Stimulated activated CD4-positive, alpha-beta T cell treated with anti-CD3 and anti-CD28 coated beads, TNF-alpha, amount 100 ng/mL, for 48 hours (primary cell): ENCODE measurements around the gene SLC35F4.

Experiments used
- DNase-seq, 3 donors: peaks; one replicate each; pipeline ENCODE4 v3.0.0-alpha.2; 2020; ENCODE audit warnings: low read depth in 3 of 3

The SLC35F4 gene

DNA sequence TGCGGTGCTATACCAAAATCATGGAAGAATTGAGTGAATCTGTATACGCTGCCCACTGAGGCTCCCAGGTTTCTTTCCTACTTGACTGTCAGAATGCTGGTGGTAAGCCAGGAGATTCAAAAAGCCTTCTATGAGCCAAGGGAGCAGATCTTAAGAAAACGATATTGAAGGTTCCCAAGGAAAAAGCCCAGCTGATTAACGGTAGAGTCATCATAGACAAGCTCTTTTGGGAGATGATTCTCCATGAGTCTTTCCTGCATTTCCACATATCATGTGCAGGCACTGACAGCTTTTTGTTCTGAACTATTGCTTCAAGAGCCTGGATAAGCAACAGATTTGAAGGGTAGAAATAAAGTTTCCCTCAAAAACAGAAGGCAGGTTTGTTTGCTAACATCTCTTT, 17.5 kb downstream of the SLC35F4 start:
- DNase-seq: no peak

DNA sequence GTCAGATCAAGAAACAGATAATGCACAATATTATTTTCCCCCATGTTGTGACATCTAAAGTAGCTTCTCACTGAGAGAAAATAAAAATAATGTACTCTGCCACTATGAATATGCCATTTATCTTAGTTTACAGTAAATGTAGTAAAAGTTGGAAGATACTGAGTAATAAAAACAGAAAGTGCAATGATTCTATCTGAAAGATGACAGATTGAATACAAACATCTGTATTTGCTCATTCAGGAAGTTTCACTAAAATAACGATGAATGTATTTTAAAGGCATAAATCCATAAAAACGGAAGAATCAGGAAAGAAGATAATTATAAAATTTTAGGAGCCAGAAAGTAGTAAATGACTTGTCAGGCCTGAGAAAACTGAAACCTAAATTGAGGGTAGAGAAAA, 18.2 kb downstream of the SLC35F4 start:
- no peak for DNase-seq

DNA sequence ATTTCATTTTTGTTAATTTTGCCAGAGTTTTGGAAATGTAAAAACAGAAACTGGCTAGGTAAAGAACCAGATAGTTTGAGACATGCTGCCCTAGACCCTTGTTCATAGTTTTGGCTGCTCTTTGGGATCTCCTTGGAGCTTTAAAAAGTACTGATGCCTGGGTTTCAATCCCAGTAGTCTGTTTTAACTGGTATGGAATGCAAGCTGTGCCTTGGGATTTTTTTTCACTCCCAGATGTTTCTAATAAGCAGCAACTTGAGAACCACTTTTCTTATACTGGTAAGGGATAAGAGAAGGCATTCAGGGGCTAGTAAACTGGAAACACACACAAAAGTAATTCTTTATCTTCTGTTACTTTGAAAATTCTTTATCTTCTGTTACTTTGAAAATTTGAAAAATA, 18.8 kb downstream of the SLC35F4 start:
- no peak for DNase-seq

DNA sequence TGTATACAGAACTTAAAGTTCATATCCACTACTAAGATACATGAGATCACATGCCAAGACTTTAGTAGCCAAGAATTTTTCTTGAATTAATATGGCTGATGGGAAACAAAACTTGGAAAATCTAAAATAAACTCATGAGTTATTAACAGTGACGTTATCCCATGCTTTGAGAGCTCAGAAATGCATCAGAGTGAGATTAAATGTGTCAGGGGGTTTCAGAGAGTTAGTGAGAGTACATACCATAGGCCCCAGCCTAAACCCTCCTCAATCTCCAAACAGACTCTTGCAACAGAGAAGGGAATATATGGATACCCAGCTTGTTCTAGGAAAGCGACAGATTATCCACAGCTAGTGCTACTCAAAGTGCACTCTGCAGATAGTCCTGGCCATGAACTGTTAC, 19.3 kb downstream of the SLC35F4 start:
- no peak for DNase-seq

DNA sequence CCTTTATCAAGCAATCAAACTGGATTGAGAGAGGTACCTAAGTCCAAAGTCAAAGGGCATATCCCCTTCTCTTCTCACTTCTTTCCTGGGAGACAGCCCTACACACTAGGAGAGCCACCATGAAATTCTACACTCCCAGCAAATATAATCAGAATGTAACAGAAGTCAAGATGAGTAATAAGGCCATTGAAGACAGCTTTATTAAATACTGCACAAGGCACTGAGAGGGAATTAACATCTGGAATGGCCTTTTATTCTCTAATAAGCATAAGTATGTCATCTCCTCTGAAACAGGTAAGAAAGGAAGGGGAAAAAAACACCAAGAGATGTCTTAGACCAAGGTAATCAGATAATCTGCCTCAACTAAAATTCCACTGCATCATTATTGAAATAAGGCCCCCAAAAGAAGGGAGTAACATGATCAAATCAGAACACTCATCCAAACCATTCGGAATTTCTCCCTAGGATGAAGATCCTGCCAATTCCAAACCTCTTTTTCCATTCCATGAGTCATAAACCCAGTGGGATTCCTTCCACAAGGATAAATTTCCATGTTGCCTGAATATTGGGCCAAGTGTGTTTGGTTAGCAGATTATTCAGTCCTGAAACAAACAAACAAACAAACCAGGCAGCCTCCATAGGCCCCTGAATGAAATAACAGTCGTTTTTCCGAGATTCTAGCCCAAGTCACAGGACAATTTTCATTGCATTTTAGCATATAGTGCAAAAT, 19.9 kb downstream of the SLC35F4 start:
- DNase-seq: no peak

DNA sequence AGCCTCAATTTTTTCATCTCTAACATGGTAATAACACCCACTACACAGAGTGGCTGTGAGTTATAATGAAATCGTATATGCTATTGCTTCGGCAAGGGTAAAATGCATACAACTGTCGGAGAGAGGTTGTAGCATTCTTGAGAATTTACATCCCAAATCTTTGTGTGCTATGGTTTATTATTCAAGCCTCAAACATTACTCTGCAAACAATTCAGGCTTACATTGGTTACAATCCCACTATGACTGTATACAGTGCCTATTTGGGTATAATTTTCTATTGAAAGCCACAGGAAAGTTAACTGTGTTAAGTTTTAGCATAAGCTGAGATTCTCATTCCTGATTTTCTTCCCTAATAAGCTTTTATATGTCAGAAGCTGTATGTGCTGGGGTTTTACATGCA, 20.6 kb downstream of the SLC35F4 start:
- no peak for DNase-seq

DNA sequence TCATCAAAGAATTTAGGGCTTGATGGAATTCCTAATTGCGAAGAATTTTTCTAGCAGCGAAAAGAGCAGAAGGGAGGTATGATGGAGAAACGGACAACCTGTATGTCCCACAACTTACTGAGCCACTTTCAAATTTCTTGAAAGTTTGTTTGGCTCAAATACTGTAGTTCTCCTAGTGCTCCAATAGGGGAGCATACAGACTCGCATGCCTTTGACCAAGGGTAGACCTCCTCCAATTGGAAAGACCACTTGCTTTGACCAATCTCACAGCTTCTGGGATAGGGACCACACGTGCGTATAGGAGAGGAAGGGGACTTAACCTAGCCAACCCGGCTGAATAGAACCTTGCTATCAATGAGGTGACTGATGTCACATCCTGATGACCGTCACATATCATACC, 28.6 kb downstream of the SLC35F4 start:
- DNase-seq: no peak

DNA sequence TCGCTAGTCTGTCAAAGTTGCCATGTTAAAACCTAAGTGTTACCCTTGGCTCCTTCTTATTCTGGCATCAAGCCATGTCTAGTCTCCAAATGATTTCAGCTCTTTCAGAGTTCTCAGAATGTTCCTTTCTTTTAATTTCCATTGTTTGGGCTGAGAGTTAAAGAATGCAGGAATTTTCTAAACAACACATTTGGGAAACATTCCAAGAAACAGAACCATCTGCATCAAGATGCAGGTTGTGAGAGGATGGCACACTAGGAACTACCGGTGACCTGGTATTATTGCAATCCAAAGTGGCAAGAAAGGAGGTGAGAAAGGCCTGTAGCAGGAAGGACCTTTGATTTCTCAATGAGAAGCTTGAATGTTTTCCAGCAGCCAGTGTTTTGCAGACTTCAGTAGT, 30.1 kb downstream of the SLC35F4 start:
- no peak for DNase-seq

DNA sequence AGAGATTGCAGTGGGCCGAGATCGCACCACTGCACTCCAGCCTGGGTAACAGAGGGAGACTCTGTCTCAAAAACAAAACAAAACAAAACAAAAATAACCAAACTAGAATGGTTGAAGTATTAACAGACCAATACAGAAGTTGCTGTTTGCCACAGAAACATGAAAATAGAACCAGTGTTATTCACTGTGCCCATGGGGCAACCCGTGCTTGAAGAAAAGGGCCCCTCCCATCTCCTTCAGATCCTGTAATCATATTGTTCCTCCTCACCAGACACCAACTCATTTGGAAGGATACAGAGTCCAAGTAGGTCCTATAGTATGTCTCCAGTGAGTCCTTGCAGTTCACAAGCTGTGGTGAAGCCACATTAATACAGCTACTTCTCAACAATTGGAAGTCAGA, 30.9 kb downstream of the SLC35F4 start:
- DNase-seq: no peak

DNA sequence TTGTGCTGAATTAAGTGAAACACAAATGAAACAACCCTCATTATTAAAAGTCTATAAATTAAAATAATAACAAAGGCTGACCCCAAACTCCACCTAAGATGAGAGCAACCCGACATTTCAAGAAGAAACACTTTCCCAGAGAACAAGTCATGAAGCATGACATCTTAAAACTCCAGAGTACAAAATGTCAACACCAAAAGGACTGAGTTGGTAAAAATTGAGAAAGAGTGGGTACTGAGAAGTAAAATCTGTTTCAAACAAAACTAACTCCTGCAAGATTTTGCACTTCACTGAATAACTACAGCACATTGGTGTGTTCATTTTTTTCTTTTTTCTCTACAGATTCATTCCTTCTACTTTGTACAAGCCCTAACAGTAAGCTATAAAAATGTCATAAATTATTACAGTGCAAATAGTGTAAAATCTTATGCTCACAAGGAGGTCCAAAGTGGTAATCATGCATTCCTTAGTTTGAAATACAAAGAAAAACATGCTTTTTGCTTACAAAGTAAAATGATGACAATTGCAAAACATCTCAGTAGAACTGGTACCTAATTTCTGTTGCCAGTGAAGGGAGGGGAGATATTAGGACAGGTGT, 31.8 kb downstream of the SLC35F4 start:
- DNase-seq: no peak

DNA sequence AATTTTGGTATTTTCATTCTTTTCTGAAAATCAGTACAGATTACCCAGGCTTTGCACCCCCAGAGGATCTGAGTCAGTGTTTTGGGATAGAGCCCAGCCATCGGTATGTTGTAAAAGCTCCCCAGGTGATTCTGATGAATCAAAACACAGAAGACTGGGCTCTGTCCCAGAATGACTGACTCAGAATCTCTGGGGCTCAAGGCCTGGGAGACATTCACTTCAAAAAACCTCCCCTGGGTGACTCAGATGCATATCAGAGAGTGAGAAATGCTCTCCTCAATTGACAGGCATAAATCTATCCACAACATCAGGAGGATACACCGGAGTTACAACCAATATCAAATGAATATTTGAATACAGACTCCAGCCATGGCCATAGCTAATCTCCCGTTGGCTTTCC, 32.6 kb downstream of the SLC35F4 start:
- DNase-seq: no peak

DNA sequence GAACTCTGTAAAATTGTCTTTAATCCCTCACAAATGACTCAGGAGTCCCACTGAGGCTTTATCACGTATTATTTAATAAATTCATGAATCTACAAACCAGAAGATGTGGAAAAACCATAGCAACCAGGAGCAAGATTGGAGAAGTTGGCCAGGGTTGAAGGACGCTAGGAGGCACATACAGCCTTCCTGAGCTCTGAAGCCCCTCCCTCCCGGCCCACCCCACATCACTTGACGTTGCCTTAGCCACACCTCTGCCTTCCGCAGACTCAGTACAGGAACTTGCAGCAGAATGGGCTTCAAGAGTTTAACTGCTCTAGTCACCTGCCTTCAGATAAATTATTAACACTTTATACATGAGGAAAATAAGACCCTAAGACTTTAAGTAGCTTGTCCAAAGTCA, 33.9 kb downstream of the SLC35F4 start:
- DNase-seq: no peak

DNA sequence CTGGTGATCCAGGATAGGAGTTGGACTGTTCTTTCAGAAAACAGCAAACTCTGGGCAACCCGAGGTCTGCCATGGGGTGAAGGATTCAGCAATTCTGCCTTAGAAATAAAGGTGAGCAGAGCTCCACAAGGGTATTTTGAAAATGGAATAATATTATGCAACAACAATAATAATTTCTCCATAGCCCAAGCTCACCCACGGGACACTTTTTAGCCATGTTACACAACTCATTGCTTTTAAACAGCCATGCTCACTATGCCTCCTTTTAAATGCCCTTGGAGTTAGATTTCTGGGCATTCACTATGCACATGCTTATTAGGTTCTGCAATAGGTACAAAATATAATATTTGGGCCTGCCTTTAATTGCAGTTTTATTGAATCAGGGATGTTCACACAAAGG, 37.2 kb downstream of the SLC35F4 start:
- DNase-seq: no peak

DNA sequence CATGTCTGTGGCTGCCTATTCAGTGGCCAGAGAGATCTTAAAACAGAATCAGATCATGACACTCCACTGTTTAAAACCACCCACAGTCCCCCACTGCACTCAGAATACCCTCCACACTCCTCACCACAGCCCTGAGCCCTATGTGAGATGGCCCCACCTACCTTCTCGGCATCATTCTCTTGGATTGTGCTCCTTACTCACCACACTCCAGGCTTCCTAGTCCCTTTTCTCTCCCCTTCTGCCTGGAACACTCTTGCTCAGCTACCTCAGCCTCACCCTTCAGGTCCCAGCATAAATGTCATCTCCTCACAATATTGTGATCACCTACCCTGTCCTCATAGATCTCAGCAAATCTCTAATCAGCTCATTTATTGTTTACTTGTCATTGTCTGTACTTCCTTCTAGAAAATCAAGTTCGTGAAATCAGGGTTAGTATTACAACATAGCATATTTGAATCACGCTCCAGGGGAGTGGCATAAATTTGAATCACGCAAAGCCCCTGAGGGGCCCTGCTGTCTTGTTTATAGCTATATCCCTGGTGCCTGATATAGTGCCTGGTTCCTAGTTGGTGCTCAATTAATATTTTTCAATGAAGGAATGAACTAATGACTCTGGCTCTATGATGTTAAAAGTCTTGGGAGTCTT, 42.8 kb downstream of the SLC35F4 start:
- DNase-seq: no peak

DNA sequence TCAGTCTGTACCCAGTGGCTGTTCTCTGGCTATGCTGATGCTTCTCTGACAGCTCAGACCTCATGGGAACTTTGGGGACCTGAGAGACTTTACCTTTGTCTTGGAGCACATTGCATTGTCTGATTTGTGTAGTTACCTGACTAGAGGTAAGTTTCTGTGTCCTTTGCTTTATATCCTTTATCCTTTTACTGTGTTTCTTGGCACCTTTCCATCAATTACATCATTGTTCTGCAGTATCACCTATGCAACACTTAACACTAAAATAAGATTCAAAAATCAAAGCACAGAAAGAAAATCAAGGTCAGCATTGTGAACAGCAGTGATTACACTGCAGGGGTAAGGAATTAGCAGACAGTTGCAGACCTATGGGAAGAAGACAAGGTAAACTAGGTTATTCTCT, 43.8 kb downstream of the SLC35F4 start:
- no peak for DNase-seq

DNA sequence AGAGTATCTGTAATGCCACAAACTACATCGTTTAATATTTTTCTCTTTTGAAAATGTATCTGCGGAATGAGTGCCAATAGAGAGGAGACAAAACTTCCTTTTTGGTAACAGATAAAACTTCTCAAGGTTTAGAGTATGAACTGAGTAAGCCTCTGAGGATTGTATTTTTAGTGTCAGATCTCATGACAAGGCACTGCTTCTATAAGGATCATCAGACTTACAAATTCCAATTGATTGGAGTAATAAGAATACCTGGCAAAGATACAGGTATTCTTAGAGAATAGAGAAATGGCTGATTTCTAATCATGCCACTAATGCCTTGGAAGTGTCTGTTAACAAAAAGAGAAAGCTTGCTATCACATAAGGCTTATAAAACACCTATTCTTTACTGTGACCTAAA, 45.3 kb downstream of the SLC35F4 start:
- no peak for DNase-seq

DNA sequence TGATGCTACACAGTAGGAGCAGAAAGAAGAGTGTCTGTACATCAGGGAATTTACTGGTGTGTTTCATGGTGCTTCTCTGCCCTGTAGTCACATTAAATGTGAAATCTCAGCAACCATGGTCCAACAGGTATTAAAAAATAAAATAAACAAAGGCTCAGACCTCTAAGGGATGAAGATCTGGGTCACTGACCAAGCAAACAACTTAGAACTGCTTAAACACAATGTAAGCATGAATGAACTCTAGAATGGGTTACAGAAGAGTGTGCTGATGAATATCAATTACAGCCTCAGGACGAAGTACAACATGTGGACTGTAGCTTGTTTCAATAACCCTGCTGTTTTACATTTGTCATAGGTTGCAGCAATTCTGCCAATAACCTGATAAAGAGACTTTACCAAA, 47.4 kb downstream of the SLC35F4 start:
- DNase-seq: no peak

DNA sequence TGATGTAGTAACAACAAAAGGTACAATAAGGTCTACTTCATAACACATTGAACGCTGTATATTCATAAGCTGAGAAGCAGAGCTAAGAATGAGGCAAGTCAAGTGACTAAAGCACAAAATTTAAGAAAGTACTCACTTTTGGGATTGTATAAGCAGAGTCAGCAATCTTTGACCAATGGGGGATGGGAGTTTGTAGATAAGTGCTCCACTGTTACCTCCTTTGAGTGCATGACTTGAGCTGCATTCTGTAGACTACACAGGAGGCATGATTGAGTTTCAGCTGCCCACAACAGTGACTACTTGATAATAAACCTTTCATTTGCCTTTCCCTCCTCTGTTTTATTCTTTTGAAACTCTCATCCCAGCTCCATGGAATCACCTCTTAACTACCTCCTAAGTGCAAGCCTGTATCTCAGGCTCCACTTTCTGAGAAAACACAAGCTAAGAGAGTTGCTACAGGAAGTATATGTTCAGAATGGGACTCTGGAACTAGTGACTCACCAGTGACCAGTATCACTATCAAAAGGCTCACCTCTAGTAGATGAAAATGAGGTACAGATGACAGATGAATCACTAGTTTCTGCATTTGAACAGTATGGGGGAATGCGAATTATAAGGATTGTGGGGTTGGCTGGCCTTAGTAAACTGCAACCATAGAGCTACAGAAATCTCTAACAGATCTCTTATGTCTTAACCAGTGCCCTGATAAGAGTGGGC, 49.2 kb downstream of the SLC35F4 start:
- no peak for DNase-seq

DNA sequence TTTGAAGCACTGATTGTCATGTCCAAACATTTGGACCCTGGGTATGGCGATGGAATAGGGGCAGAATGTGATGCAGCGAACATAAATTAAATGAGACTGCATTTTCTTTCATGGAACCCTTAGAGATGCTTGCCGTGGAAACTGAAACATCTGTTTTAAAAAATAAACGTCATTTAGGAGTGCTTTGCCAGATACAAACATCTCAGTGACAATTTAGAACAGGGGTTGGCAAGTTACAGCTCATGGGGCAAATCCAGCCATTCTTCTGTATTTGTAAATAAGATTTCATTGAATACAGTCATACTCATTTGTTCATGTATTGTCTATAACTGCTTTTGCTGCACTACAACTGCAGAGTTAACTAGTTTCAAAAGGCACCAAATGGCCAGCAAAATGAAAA, 51.2 kb downstream of the SLC35F4 start:
- DNase-seq: no peak

DNA sequence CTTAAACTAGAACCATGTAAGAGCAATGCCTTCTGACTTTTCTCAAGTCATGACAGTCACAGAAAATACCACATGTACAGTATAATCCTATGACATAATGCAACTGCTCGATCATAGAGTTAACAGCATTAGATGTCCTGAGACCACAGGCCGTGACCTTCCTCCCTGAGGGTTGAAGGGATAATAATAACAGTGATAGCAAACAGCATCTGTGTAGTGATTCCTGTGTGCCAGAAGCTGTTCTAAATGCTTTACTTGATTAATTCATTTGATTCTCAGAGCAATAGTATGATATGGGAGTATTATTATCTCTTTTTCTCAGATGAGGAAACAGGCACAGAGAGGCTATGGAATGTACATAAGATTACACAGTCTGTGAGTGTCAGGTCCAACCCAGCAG, 53.2 kb downstream of the SLC35F4 start:
- no peak for DNase-seq

DNA sequence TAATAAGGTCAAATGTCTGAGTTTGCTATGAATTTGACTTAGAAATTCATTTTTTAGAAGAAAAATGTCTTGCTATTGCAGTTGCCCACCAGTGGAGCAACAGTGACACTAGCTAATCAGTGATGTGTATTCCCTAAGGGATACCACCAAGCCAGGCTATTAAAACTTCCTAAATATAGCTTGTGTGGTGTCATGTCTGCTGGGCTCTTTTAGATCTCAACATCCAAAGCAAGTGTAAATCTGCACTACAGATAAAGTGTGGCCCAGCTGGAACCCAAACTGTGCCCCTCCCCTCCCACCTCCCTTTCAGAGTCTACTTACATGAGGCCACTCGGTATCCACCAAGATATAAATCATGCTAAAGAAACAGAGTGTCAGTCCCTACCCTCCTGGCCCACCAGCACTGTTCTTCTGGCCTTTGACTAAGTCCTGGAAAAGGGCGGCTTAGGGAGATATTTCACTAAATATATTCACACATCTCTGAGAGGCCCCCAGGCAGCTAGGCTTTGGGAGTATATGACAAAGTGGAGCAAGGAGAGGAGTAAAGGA, 53.8 kb downstream of the SLC35F4 start:
- DNase-seq: no peak

DNA sequence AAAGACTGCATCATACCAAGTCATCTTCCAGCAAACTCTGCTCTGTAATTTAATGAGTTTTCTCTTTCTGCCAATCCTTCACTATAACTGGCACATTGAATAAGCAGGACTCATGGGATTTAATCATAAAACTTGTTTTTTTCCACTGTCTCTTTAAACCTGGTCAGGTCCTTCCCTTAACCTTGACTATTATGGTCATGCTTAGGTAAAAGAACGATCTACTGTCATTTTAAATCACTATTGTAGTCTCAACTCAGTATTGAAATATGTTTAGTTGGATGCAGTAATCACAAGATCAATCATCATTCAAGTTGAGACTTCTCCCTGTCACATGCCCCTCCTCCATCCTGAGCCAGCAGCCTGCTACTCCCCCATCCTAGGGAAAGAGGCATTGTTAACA, 56.1 kb downstream of the SLC35F4 start:
- DNase-seq: no peak

DNA sequence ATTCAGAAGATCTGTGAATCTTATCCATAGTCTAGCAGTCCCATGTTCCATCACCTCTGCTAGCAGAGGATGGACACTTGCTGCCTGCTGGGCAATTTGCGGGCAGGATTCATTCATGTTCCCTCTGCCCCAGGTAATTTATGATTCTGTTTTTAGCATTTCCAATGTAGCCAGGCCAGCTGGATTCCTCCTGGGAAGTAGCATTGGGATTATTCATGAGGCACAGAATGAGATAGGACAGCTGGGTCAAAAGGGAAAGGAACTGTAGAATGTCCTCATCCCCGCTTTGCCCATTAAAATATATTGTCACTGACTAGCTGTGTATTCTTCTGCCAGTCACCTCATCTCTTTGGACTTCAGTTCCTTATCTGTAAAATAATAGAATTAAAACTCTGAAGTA, 68.7 kb downstream of the SLC35F4 start:
- DNase-seq: no peak
